Thyroid gland (tissue), 4 donors: ENCODE data around the gene EXOG. TPM values are rescaled to one million over a fixed set of nuclear protein-coding genes. Genes with fewer than 3 reads are reported as not detected.
A peak's percentile ranks its signal among the peaks of the same experiment; 100 is the strongest.

ENCODE experiments used
- DNase-seq, 2 donors: peaks; one replicate each; pipeline ENCODE4 v3.0.0-alpha.2; 2019
- H3K27ac ChIP-seq, 3 donors: fragments of 200-600 bp; sonication (generic); 1 replicate in 2 of 3; 2 replicates in 1 of 3; pipeline ENCODE4 v1.5.1; 2016 to 2019; ENCODE audit warnings: mild to moderate bottlenecking in 1 of 3, moderate library complexity in 1 of 3
- H3K27me3 ChIP-seq: fragments of 200-600 bp; sonication (generic); one replicate; pipeline ENCODE4 v1.5.1; 2019
- H3K36me3 ChIP-seq, 2 donors: fragments of 200-600 bp; sonication (generic); one replicate each; pipeline ENCODE4 v1.5.1; 2016 to 2019
- H3K4me1 ChIP-seq, 2 donors: fragments of 200-600 bp; sonication (generic); one replicate each; pipeline ENCODE4 v1.5.1; 2017 to 2019
- H3K4me3 ChIP-seq, 3 donors: fragments of 200-600 bp; sonication (generic); replicated peaks in 1 of 3; 1 replicate in 2 of 3; 2 replicates in 1 of 3; pipeline ENCODE4 v1.5.1; 2016; ENCODE audit warnings: mild to moderate bottlenecking in 1 of 3
- H3K9me3 ChIP-seq: fragments of 200-600 bp; sonication (generic); one replicate; pipeline ENCODE4 v1.5.1; 2017
- CTCF ChIP-seq, 6 experiments: fragments of 200-600 bp in 3 of 6; fragments of 450-650 bp in 3 of 6; sonication (generic) in 3 of 6; IDR thresholded peaks; one replicate each; pipeline ENCODE4 v1.5.1; 2016 to 2019; ENCODE audit warnings: antibody characterized with exemption in 6 of 6, mild to moderate bottlenecking in 2 of 6, inconsistent platforms in 1 of 6, moderate library complexity in 1 of 6
- POLR2A ChIP-seq, 2 donors: fragments of 450-650 bp; IDR thresholded peaks; one replicate each; pipeline ENCODE4 v1.6.1; 2017; ENCODE audit warnings: antibody characterized with exemption in 2 of 2, mild to moderate bottlenecking in 2 of 2, moderate library complexity in 1 of 2
- whole genome bisulfite sequencing, 2 donors: methylation state at CpG; one replicate each; pipeline ENCODE4 v1.1.5; 2017; 5-methylcytosine and 5-hydroxymethylcytosine counted together
- intact Hi-C: fragments of 100-400 bp; cut with DNase I; formaldehyde crosslinking; loops from one replicate; pipeline ENCODE4 v1.15.1; 2023
- total RNA-seq, 4 donors: library from RNA; depleted of rRNA; stranded (reverse); fragments of >200 nt; gene quantifications; one replicate each; pipeline ENCODE4 v1.2.3, GENCODE V29; 2016

EXOG gene
- total RNA-seq, 4 donors from 2014 or later, result 7.6 to 17.6 (median 14.1) TPM

GRCh38 chr3:38473229-38473628 is 22.9 kb upstream of the EXOG start:
- H3K36me3 ChIP-seq, result no peaks in the 10 kb centered on the region
- DNase-seq, result peak; percentile 20 to 23
- H3K4me3 ChIP-seq, result no peak overlapping the region
- peaks cover 11 to 17% of the 10 kb centered on the region in 2 donors for H3K4me1 ChIP-seq
- no peaks in the 10 kb centered on the region for H3K27me3 ChIP-seq
- H3K9me3 ChIP-seq, result no peaks in the 10 kb centered on the region
- intact Hi-C loops, result loop anchor here (10.0 kb wide), 1 partner anchor 348 kb away; no protein-coding TSS in a partner anchor
- no peak overlapping the region for H3K27ac ChIP-seq
- TF ChIP-seq POLR2A (IDR thresholded peaks at IDR 0.05) (no peak), CTCF (IDR thresholded peaks at IDR 0.05) (no peak)
- WGBS, 2 donors, result 92 to 100% methylated on average over 2 of the region's 2 CpGs

GRCh38 chr3:38474928-38475605 is 21.1 kb upstream of the EXOG start:
- 86 to 88% methylated on average over 6 of the region's 7 CpGs for WGBS, 2 donors
- Histone ChIP-seq H3K36me3 (no peaks in the 10 kb centered on the region), H3K27me3 (no peaks in the 10 kb centered on the region), H3K4me1 (peaks cover 11 to 17% of the 10 kb centered on the region in 2 donors), H3K4me3 (no peak overlapping the region), H3K27ac (no peak overlapping the region), H3K9me3 (no peaks in the 10 kb centered on the region)
- intact Hi-C loops, result loop anchor here (10.0 kb wide), 1 partner anchor 350 kb away; no protein-coding TSS in a partner anchor
- no peak for TF ChIP-seq CTCF (IDR thresholded peaks at IDR 0.05)
- TF ChIP-seq POLR2A (IDR thresholded peaks at IDR 0.05), result no peak
- no peak for DNase-seq

GRCh38 chr3:38475716-38476115 is 20.4 kb upstream of the EXOG start:
- H3K9me3 ChIP-seq, result no peaks in the 10 kb centered on the region
- H3K4me3 ChIP-seq, result no peak overlapping the region
- 89 to 100% methylated on average over 6 of the region's 6 CpGs for WGBS, 2 donors
- no peak for TF ChIP-seq POLR2A (IDR thresholded peaks at IDR 0.05)
- no peak for TF ChIP-seq CTCF (IDR thresholded peaks at IDR 0.05)
- peaks cover 11 to 17% of the 10 kb centered on the region in 2 donors for H3K4me1 ChIP-seq
- intact Hi-C loops, result loop anchor here (10.0 kb wide), 1 partner anchor 351 kb away; no protein-coding TSS in a partner anchor
- no peak for DNase-seq
- H3K27me3 ChIP-seq, result no peaks in the 10 kb centered on the region
- H3K27ac ChIP-seq, result no peak overlapping the region
- peaks cover 2 to 5% of the 10 kb centered on the region in 2 donors for H3K36me3 ChIP-seq

GRCh38 chr3:38476157-38476756 is 19.9 kb upstream of the EXOG start:
- TF ChIP-seq POLR2A (IDR thresholded peaks at IDR 0.05), result no peak
- TF ChIP-seq CTCF (IDR thresholded peaks at IDR 0.05), result no peak
- no peak overlapping the region for H3K4me3 ChIP-seq
- no peak for DNase-seq
- no peaks in the 10 kb centered on the region for H3K27me3 ChIP-seq
- intact Hi-C loops, result loop anchor here (10.0 kb wide), 1 partner anchor 351 kb away; no protein-coding TSS in a partner anchor
- no peak overlapping the region for H3K27ac ChIP-seq
- H3K4me1 ChIP-seq, result peaks cover 11 to 17% of the 10 kb centered on the region in 2 donors
- H3K36me3 ChIP-seq, result peaks cover 7 to 11% of the 10 kb centered on the region in 2 donors
- H3K9me3 ChIP-seq, result no peaks in the 10 kb centered on the region
- WGBS, 2 donors, result 75 to 89% methylated on average over 3 to 4 of the region's 5 CpGs
